KMS-11 (cell line): Measurements from ENCODE around the gene SH3GL3.

ENCODE experiments used
- H2AFZ ChIP-seq: fragments of 200-600 bp; sonication (generic); 2 replicates; pipeline ENCODE4 v1.6.1; 2016; ENCODE audit warnings: antibody characterized with exemption, mixed run types, low read depth
- H3K27ac ChIP-seq: fragments of 200-600 bp; sonication (generic); 2 replicates; pipeline ENCODE4 v1.6.1; 2016; ENCODE audit warnings: mild to moderate bottlenecking, mixed run types
- H3K27me3 ChIP-seq: fragments of 200-600 bp; sonication (generic); 2 replicates; pipeline ENCODE4 v1.6.1; 2017; ENCODE audit warnings: mild to moderate bottlenecking, low read depth, mixed run types, moderate library complexity; ENCODE audit not compliant: insufficient read depth
- H3K36me3 ChIP-seq: fragments of 200-600 bp; sonication (generic); 2 replicates; pipeline ENCODE4 v1.6.1; 2017; ENCODE audit warnings: mild to moderate bottlenecking, mixed run types; ENCODE audit not compliant: insufficient read depth
- H3K4me1 ChIP-seq: fragments of 200-600 bp; sonication (generic); 2 replicates; pipeline ENCODE4 v1.6.1; 2016; ENCODE audit warnings: mild to moderate bottlenecking, low read depth, mixed run types; ENCODE audit not compliant: poor library complexity, severe bottlenecking
- H3K4me2 ChIP-seq: fragments of 200-600 bp; sonication (generic); 2 replicates; pipeline ENCODE4 v1.7.0; 2016; ENCODE audit warnings: mild to moderate bottlenecking, mixed run types
- H3K4me3 ChIP-seq: fragments of 200-600 bp; sonication (generic); IDR thresholded peaks from 2 replicates; pipeline ENCODE4 v1.6.1; 2017; ENCODE audit warnings: low read depth, low read length, mixed read lengths; ENCODE audit not compliant: insufficient read depth
- H3K79me2 ChIP-seq: fragments of 200-600 bp; sonication (generic); 2 replicates; pipeline ENCODE4 v1.6.1; 2016; ENCODE audit warnings: low read depth, mixed run types; ENCODE audit not compliant: insufficient read depth
- H3K9ac ChIP-seq: fragments of 200-600 bp; sonication (generic); 2 replicates; pipeline ENCODE4 v1.6.1; 2016; ENCODE audit warnings: mild to moderate bottlenecking, mixed run types
- H4K20me1 ChIP-seq: fragments of 200-600 bp; sonication (generic); 2 replicates; pipeline ENCODE4 v1.6.1; 2016; ENCODE audit warnings: mild to moderate bottlenecking, mixed run types; ENCODE audit not compliant: insufficient read depth
- CTCF ChIP-seq: fragments of 200-600 bp; sonication (generic); conservative IDR thresholded peaks from 2 replicates; pipeline ENCODE4 v1.6.1; 2017; ENCODE audit warnings: low read depth, mild to moderate bottlenecking, antibody characterized with exemption, low read length, moderate library complexity, mixed read lengths

SH3GL3 gene, protein sequence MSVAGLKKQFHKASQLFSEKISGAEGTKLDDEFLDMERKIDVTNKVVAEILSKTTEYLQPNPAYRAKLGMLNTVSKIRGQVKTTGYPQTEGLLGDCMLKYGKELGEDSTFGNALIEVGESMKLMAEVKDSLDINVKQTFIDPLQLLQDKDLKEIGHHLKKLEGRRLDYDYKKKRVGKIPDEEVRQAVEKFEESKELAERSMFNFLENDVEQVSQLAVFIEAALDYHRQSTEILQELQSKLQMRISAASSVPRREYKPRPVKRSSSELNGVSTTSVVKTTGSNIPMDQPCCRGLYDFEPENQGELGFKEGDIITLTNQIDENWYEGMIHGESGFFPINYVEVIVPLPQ

DNA sequence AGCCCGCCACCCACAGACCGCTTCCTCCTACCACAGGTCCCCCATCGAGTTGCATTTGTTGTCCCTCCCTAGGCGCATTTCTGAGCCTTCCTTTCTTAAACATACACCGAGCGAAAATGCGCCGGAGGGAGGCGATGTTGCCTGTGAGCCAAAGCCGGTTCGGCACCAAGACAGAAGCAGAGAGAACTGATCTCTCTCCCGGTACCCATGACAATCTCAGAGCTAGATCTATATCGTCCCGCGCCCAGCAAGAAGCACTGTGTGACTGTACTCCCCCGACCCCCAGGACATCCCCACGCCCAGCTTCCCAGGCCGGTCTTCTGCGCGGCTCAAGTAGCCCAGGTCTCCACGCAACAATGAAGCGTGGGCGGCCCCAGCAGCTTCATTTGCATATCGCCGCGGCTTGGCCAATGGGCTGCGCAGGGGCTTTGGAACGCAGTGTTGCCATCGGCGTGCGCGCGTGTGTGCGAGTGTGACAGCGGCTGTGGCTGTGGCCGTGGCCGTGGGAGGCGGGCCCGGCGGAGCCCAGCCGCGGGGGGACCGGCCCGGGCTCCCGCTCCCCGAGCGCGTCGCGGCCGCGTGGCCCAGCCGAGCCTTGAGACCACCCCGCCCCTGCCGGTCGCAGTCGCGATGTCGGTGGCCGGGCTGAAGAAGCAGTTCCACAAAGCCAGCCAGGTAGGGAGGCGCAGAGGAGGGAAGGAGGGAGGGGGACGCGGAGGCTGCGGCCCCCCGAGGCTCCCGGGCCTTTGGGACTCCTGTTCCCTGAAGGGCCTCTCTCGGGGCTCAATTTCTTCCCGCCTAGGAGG lies at the start of gene SH3GL3:
Gene SH3GL3, plus strand, starts transcription at position 438 of the 806 bp plus-strand sequence. Its CDS starts 193 bp downstream, at position 631.
- H3K27me3 ChIP-seq: no peaks in the 10 kb centered on the region
- H3K36me3 ChIP-seq: no peaks in the 10 kb centered on the region
- H3K79me2 ChIP-seq: no peaks in the 10 kb centered on the region
- no peaks in the 10 kb centered on the region for H4K20me1 ChIP-seq
- H2AFZ ChIP-seq: peak within 1 kb of the TSS; percentile 76
- no peaks in the 10 kb centered on the region for H3K4me1 ChIP-seq
- H3K27ac ChIP-seq: no peak within 1 kb of the TSS
- no peak within 1 kb of the TSS for H3K4me3 ChIP-seq
- H3K9ac ChIP-seq: peak within 1 kb of the TSS; percentile 22; the same call in 1 of the 2 replicates
- no peak for TF ChIP-seq CTCF
- H3K4me2 ChIP-seq: peak within 1 kb of the TSS; percentile 51

DNA sequence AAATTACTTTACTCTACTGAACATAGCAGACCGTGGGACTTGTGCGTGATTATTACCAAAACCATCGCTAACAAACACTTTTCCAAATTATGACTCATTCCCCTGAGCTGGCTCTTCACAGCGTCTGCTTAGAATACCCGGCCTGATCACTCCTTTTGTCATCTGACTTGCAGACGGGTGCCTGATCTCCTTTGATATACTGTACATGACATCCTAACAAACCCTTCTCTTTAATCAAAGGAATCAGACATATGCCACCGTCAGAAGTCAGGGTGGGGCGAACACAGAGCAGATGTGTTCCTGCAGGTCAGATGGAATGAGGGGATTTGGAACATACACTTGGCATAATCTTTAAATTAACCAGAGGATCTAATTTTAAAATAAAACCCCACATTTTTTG lies 48.5 kb upstream of the SH3GL3 start:
- Histone ChIP-seq H3K27ac (no peak overlapping the region), H2AFZ (no peak overlapping the region), H3K36me3 (no peaks in the 10 kb centered on the region), H4K20me1 (no peaks in the 10 kb centered on the region), H3K79me2 (no peaks in the 10 kb centered on the region), H3K4me3 (no peak overlapping the region), H3K9ac (no peak overlapping the region), H3K27me3 (no peaks in the 10 kb centered on the region), H3K4me2 (no peak overlapping the region), H3K4me1 (no peaks in the 10 kb centered on the region)
- TF ChIP-seq CTCF: no peak

DNA sequence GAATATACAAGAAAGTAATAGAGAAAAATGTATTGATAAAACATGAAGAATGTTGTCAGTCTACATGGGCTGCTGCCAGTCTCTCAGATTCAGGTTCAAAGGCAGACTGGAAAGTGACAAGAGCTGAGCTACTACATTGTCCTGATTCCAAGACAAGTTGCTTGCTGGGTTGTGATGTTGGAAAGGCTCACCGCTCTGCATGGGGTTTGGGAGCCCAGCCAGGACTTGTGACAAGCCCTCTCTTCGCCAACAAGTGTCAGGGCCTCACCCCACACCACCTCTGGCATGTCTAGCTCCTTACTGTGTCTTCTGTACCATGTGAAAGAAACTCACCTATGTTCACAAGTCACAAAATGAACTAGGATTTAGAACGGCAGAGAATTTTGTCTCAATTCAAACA lies 43.0 kb upstream of the SH3GL3 start:
- Histone ChIP-seq H2AFZ (no peak overlapping the region), H3K4me3 (no peak overlapping the region), H4K20me1 (no peaks in the 10 kb centered on the region), H3K36me3 (no peaks in the 10 kb centered on the region), H3K27ac (no peak overlapping the region), H3K9ac (no peak overlapping the region), H3K4me1 (no peaks in the 10 kb centered on the region), H3K79me2 (no peaks in the 10 kb centered on the region), H3K4me2 (no peak overlapping the region), H3K27me3 (no peaks in the 10 kb centered on the region)
- TF ChIP-seq CTCF: no peak

- Histone ChIP-seq H3K9ac (no peak overlapping the region), H3K79me2 (no peaks in the 10 kb centered on the region), H3K27ac (no peak overlapping the region), H3K27me3 (no peaks in the 10 kb centered on the region), H3K4me2 (no peak overlapping the region), H2AFZ (no peak overlapping the region), H3K4me3 (no peak overlapping the region), H4K20me1 (no peaks in the 10 kb centered on the region), H3K4me1 (no peaks in the 10 kb centered on the region), H3K36me3 (no peaks in the 10 kb centered on the region)
- no peak for TF ChIP-seq CTCF
These were observed 36.6 kb upstream of the SH3GL3 start for GRCh38 chr15:83410532-83410931.
